ENCODE data around the gene MGAM2. TPM values are rescaled to one million over a fixed set of nuclear protein-coding genes. Genes with fewer than 3 reads are reported as not detected.

MGAM2 gene
- total RNA-seq, 4 donors from 2014 or later, result 11.6 to 116 (median 90.3) TPM

DNA sequence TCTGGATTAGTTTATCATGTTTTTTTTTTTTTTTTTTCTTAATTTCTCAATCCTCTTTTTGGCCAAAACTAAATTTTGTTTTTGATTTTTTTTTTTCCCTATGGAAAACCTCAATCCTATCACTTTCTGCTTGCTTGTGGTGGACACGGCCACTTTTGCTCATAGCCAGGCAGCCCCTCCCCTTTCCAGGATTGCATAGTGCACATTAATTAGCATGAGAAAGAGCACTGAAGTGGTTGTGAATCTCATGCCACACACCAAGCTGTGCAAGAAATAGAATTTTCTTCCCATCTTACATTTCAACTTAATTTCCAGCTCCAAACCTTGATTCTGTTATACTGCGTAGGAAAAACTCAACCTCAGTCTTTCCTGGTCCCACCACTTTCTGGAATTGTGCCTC is 34.6 kb downstream of the MGAM2 start:
- no peaks in the 10 kb centered on the region for H3K9me3 ChIP-seq
- no peak for DNase-seq
- no peak for TF ChIP-seq POLR2A (IDR thresholded peaks at IDR 0.05)
- TF ChIP-seq, protein P1, sequence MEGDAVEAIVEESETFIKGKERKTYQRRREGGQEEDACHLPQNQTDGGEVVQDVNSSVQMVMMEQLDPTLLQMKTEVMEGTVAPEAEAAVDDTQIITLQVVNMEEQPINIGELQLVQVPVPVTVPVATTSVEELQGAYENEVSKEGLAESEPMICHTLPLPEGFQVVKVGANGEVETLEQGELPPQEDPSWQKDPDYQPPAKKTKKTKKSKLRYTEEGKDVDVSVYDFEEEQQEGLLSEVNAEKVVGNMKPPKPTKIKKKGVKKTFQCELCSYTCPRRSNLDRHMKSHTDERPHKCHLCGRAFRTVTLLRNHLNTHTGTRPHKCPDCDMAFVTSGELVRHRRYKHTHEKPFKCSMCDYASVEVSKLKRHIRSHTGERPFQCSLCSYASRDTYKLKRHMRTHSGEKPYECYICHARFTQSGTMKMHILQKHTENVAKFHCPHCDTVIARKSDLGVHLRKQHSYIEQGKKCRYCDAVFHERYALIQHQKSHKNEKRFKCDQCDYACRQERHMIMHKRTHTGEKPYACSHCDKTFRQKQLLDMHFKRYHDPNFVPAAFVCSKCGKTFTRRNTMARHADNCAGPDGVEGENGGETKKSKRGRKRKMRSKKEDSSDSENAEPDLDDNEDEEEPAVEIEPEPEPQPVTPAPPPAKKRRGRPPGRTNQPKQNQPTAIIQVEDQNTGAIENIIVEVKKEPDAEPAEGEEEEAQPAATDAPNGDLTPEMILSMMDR (IDR thresholded peaks at IDR 0.05), result no peak
- H3K27ac ChIP-seq, result no peak overlapping the region
- H3K4me3 ChIP-seq, result no peak overlapping the region
- no peaks in the 10 kb centered on the region for H3K27me3 ChIP-seq
- H3K4me1 ChIP-seq, result no peaks in the 10 kb centered on the region
- H3K36me3 ChIP-seq, result peaks cover 0 to 44% (median 0%) of the 10 kb centered on the region in 3 donors

DNA sequence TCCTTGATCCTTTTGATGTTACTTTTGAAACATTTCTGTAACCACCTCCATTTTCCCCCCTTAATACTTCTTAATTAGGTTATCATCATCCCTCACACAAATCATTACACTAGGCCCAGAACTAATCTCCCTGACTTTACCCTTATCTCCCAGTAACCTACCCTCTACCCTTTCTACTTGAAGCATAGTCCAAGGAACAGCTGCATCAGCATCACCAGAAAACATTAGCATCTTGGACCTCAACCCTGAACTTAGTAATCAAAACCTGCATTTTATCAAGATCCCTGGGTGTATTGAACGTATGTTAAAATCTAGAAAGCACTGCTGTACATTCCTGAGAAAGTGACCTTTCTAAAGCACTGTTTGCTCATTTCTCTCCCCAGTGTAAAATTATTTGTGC is 38.8 kb downstream of the MGAM2 start:
- Histone ChIP-seq H3K4me3 (no peak overlapping the region), H3K27me3 (no peaks in the 10 kb centered on the region), H3K27ac (peak overlapping the region in 1 of 4 donors; percentile 43), H3K4me1 (peaks cover 0 to 15% (median 0%) of the 10 kb centered on the region in 4 donors), H3K9me3 (no peaks in the 10 kb centered on the region), H3K36me3 (peaks cover 0 to 41% (median 0%) of the 10 kb centered on the region in 3 donors)
- TF ChIP-seq POLR2A (IDR thresholded peaks at IDR 0.05), result no peak
- TF ChIP-seq, protein P1 (IDR thresholded peaks at IDR 0.05), result no peak
- DNase-seq, result no peak

DNA sequence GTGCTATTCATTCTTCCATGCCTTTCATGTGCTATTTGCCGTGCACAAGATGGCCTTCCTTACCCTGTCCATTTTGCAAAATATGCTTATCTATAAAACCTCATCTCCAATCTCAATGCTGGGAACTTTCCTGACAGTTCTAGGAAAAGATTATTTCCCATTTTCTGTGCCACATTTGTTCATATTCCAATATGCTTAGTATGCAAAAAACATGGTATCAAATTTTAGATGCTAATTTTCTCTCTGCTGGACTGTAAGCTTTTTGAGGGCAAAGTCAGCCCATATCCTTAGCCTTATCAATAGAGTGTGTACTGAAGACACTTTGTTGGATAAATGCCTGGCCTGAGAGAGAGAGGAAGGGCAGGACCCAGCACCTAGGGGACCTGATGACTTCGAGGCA is 39.4 kb downstream of the MGAM2 start:
- peaks cover 0 to 41% (median 0%) of the 10 kb centered on the region in 3 donors for H3K36me3 ChIP-seq
- no peak for TF ChIP-seq POLR2A (IDR thresholded peaks at IDR 0.05)
- TF ChIP-seq, protein P1 (IDR thresholded peaks at IDR 0.05), result no peak
- H3K4me3 ChIP-seq, result no peak overlapping the region
- H3K27me3 ChIP-seq, result no peaks in the 10 kb centered on the region
- H3K4me1 ChIP-seq, result peaks cover 0 to 15% (median 0%) of the 10 kb centered on the region in 4 donors
- peak overlapping the region in 2 of 4 donors; percentile 14 to 51 for H3K27ac ChIP-seq
- DNase-seq, result no peak
- no peaks in the 10 kb centered on the region for H3K9me3 ChIP-seq

DNA sequence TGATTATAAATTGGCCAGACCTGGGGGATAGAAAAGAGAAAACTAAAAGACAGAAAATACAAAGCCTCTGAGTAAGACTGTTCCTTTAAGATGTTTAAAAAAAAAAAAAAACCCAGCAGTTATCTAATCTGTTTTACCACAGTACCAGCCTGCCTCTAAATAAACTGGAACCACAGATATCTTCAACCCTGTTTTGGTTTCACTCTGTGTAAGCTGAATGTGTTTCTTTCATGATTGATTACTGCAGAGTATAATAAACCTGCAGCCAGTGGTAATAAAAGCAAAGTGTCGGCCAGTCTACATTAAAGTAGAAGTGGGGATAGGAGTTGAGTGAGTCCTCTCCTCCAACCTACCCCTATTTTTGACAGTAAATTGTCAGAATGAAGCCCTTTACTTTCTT is 40.6 kb downstream of the MGAM2 start:
- H3K27me3 ChIP-seq, result no peaks in the 10 kb centered on the region
- peak overlapping the region in 2 of 4 donors; percentile 51 to 66 for H3K27ac ChIP-seq
- H3K4me1 ChIP-seq, result peaks cover 0 to 15% (median 0%) of the 10 kb centered on the region in 4 donors
- no peak for DNase-seq
- TF ChIP-seq POLR2A (IDR thresholded peaks at IDR 0.05), result no peak
- TF ChIP-seq, protein P1 (IDR thresholded peaks at IDR 0.05), result no peak
- peaks cover 0 to 33% (median 0%) of the 10 kb centered on the region in 3 donors for H3K36me3 ChIP-seq
- H3K4me3 ChIP-seq, result no peak overlapping the region
- H3K9me3 ChIP-seq, result no peaks in the 10 kb centered on the region

DNA sequence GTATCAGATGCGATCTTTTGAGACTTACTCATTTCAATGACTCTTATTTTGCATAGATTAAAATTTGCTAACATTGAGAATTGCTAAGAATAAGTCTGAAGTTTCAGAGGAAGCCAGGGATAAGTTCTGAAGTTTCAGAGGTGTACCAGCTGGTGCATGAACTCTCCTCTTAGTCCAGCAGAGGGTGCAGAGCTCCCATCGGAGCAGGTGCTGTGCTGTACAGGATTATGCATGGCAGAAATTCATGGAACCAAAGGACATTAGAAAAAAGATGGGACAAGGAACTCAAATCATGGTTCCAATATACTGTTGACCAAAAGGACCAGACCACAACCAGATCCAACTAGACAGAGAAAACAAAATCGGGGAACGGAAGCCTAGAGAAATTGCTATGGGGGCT is 41.9 kb downstream of the MGAM2 start:
- Histone ChIP-seq H3K27ac (no peak overlapping the region), H3K9me3 (no peaks in the 10 kb centered on the region), H3K27me3 (no peaks in the 10 kb centered on the region), H3K4me1 (peaks cover 0 to 15% (median 0%) of the 10 kb centered on the region in 4 donors), H3K36me3 (peaks cover 0 to 25% (median 0%) of the 10 kb centered on the region in 3 donors), H3K4me3 (no peak overlapping the region)
- DNase-seq, result peak in 1 of 3 donors; percentile 49
- TF ChIP-seq, protein P1 (IDR thresholded peaks at IDR 0.05), result peak in 4 of 6 experiments; percentile 14 to 56 (median 52)
- no peak for TF ChIP-seq POLR2A (IDR thresholded peaks at IDR 0.05)

Measured in Peyer's patch (tissue), 4 donors.